ENCODE data around the gene PAX6. TPM values are rescaled to one million over a fixed set of nuclear protein-coding genes. Genes with fewer than 3 reads are reported as not detected.

Gene PAX6
- total and polyA plus RNA-seq, 2 of the 4 experiments (the other 2 are of a cell fraction): not detected

DNA sequence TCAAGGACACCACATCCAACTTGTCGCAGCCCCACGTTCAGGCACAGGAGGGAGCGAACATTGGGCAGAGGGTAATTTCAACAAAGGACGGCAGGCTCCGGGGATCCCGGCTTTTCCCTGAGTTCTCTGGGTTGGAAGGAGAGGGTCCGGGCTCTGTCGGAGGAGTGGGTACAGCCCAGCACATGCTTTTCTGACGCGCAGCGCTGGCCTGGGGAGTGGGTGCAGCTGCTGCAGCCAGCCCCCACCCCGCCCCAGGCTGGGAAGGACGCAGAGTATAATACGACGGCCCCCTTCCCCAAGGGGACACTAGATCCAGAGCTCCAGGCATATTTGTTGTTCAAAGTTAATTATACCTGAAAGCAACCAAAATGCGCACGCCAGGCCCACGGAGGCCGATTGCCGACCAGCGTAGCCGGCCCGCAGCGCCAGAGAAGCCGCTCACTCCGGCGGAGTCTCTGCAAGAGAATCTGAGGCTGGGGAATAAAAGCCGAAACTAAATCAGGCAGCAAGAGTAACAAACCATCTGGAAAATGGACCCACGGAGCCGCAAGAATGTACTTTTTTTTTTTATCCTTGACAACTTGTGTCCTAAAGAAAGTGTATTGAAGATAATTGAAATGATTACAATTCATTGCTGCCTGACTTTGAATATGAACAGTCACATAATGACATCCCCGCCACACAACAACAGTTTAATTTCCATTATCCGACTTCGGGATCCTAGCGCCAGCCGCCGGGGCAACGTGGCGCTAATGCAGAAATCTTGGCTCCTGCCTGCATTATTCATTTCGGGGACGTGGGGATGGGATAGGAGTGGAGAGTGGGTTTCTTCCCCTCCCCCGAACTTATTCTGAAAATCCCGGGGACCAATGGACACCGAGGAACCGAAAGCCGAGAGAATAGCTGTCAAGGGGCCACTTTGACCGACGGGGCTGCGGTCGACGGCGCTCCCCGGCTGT is 14.0 kb upstream of the PAX6 start:
- Histone ChIP-seq H3K36me3 (ENCODE audit: control insufficient read depth, insufficient read depth, low read length) (no peaks in the 10 kb centered on the region), H3K4ac (ENCODE audit: low read depth, low read length) (no peak overlapping the region), H2BK20ac (ENCODE audit: low read depth, low read length) (no peak overlapping the region), H4K20me1 (ENCODE audit: insufficient read depth, low read length) (no peaks in the 10 kb centered on the region), H3K14ac (replicated peaks; ENCODE audit: low read depth, low read length) (no peak overlapping the region), H2BK5ac (ENCODE audit: low read depth, low read length, poor library complexity, severe bottlenecking) (no peak overlapping the region), H3K56ac (ENCODE audit: extremely low read depth, insufficient read depth, low read length) (no peak overlapping the region), H2AK5ac (ENCODE audit: low read depth, low read length) (no peak overlapping the region), H2BK15ac (ENCODE audit: low read depth, low read length) (no peak overlapping the region), H4K91ac (ENCODE audit: insufficient read depth, low read depth, low read length) (no peak overlapping the region), H3K18ac (ENCODE audit: low read depth, low read length) (no peak overlapping the region), H4K5ac (ENCODE audit: low read depth, low read length) (no peak overlapping the region), H3K4me2 (ENCODE audit: low read depth, low read length) (no peak overlapping the region), H2AK9ac (replicated peaks; ENCODE audit: low read depth, low read length, poor library complexity) (no peak overlapping the region), H3K9ac (ENCODE audit: low read depth, low read length) (no peak overlapping the region), H3K4me3 (ENCODE audit: insufficient read depth, low read depth, low read length) (no peak overlapping the region), H3K27me3 (ENCODE audit: control insufficient read depth, insufficient read depth, low read length) (peaks cover 91% of the 10 kb centered on the region), H2BK120ac (ENCODE audit: low read depth, low read length) (no peak overlapping the region), H3K9me3 (ENCODE audit: control insufficient read depth, insufficient read depth, low read length) (peaks cover 20% of the 10 kb centered on the region), H3K23ac (ENCODE audit: low read depth, low read length) (no peak overlapping the region), H4K8ac (ENCODE audit: low read depth in 2 of 2, low read length in 2 of 2) (no peak overlapping the region), H3K9me1 (ENCODE audit: insufficient read depth, low read length) (no peaks in the 10 kb centered on the region; the same call in 1 of the 2 replicates), H3K27ac (ENCODE audit: insufficient read depth, low read length) (no peak overlapping the region), H2AFZ (replicated peaks; ENCODE audit: low read length, poor library complexity) (no peak overlapping the region), H3K4me1 (ENCODE audit: control insufficient read depth, insufficient read depth, low read length) (peaks cover 8% of the 10 kb centered on the region), H3K79me1 (ENCODE audit: low read depth in 1 of 2, low read length in 2 of 2) (no peaks in the 10 kb centered on the region)
- ChIA-PET CTCF (no interaction called here), POLR2A (ENCODE audit: unreplicated experiment) (no interaction called here)
- DNase-seq: no peak
- intact Hi-C loops (cut with micrococcal nuclease) (no loop called here), dilution Hi-C loops (cut with HindIII; ENCODE audit: low sequenced_read_pairs, unreplicated experiment) (no loop called here), in situ Hi-C loops (cut with MboI; ENCODE audit: low sequenced_read_pairs) (no loop called here)
- no peak for ATAC-seq (ENCODE audit: low read depth)
- 5% methylated on average over 12 of the region's 52 CpGs; no CpG with 5 or more reads in 1 of the 2 experiments for WGBS, 2 experiments (ENCODE audit: extremely low coverage in 2 of 2, insufficient read length in 1 of 2)
- BruUV-seq (replicated peaks): no TSS peak
- TF ChIP-seq RAD21 (IDR thresholded peaks at IDR 0.05; ENCODE audit: low read length): no peak
- no peak for TF ChIP-seq RCOR1 (IDR thresholded peaks at IDR 0.05; ENCODE audit: insufficient replicate concordance, low read length)
- TF ChIP-seq, protein P1, sequence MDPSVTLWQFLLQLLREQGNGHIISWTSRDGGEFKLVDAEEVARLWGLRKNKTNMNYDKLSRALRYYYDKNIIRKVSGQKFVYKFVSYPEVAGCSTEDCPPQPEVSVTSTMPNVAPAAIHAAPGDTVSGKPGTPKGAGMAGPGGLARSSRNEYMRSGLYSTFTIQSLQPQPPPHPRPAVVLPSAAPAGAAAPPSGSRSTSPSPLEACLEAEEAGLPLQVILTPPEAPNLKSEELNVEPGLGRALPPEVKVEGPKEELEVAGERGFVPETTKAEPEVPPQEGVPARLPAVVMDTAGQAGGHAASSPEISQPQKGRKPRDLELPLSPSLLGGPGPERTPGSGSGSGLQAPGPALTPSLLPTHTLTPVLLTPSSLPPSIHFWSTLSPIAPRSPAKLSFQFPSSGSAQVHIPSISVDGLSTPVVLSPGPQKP (IDR thresholded peaks at IDR 0.05; ENCODE audit: borderline replicate concordance, low read depth, low read length): no peak
- TF ChIP-seq RFX5 (IDR thresholded peaks at IDR 0.05; ENCODE audit: low read depth, low read length): no peak
- no peak for TF ChIP-seq BHLHE40 (IDR thresholded peaks at IDR 0.05; ENCODE audit: low read depth, low read length)
- TF ChIP-seq CHD1 (IDR thresholded peaks at IDR 0.05; ENCODE audit: low read depth, low read length): no peak
- no peak for TF ChIP-seq MAZ (IDR thresholded peaks at IDR 0.05; ENCODE audit: borderline replicate concordance, low read depth, low read length)
- no peak for TF ChIP-seq SMC3 (IDR thresholded peaks at IDR 0.05; ENCODE audit: low read depth, low read length)
- TF ChIP-seq, protein P2, sequence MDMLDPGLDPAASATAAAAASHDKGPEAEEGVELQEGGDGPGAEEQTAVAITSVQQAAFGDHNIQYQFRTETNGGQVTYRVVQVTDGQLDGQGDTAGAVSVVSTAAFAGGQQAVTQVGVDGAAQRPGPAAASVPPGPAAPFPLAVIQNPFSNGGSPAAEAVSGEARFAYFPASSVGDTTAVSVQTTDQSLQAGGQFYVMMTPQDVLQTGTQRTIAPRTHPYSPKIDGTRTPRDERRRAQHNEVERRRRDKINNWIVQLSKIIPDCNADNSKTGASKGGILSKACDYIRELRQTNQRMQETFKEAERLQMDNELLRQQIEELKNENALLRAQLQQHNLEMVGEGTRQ (IDR thresholded peaks at IDR 0.05; ENCODE audit: low read depth, low read length): no peak
- TF ChIP-seq MAFK (IDR thresholded peaks at IDR 0.05; ENCODE audit: low read depth, low read length): no peak
- TF ChIP-seq, protein P3, sequence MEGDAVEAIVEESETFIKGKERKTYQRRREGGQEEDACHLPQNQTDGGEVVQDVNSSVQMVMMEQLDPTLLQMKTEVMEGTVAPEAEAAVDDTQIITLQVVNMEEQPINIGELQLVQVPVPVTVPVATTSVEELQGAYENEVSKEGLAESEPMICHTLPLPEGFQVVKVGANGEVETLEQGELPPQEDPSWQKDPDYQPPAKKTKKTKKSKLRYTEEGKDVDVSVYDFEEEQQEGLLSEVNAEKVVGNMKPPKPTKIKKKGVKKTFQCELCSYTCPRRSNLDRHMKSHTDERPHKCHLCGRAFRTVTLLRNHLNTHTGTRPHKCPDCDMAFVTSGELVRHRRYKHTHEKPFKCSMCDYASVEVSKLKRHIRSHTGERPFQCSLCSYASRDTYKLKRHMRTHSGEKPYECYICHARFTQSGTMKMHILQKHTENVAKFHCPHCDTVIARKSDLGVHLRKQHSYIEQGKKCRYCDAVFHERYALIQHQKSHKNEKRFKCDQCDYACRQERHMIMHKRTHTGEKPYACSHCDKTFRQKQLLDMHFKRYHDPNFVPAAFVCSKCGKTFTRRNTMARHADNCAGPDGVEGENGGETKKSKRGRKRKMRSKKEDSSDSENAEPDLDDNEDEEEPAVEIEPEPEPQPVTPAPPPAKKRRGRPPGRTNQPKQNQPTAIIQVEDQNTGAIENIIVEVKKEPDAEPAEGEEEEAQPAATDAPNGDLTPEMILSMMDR (conservative IDR thresholded peaks at IDR 0.05; ENCODE audit: low read depth, low read length): no peak
- no peak for TF ChIP-seq MXI1 (IDR thresholded peaks at IDR 0.05; ENCODE audit: borderline replicate concordance, low read depth, low read length)
- no peak for TF ChIP-seq NFE2L2 (IDR thresholded peaks at IDR 0.05; ENCODE audit: low read depth, low read length)
- TF ChIP-seq FOS (IDR thresholded peaks at IDR 0.05; ENCODE audit: low read depth, low read length): no peak

Data from IMR-90 (cell line).